GM18508 (cell line): ENCODE data around the gene SERINC5.

Experiments
- ATAC-seq: cut with Tn5 transposase; IDR thresholded peaks from one replicate; pipeline ENCODE4 v1.9.1; 2021; ENCODE audit warnings: moderate number of reproducible peaks; ENCODE audit not compliant: insufficient read depth, unreplicated experiment

Gene SERINC5

GRCh38 chr5:80231243-80231642 is 24.6 kb downstream of the SERINC5 start:
- ATAC-seq = no peak

DNA sequence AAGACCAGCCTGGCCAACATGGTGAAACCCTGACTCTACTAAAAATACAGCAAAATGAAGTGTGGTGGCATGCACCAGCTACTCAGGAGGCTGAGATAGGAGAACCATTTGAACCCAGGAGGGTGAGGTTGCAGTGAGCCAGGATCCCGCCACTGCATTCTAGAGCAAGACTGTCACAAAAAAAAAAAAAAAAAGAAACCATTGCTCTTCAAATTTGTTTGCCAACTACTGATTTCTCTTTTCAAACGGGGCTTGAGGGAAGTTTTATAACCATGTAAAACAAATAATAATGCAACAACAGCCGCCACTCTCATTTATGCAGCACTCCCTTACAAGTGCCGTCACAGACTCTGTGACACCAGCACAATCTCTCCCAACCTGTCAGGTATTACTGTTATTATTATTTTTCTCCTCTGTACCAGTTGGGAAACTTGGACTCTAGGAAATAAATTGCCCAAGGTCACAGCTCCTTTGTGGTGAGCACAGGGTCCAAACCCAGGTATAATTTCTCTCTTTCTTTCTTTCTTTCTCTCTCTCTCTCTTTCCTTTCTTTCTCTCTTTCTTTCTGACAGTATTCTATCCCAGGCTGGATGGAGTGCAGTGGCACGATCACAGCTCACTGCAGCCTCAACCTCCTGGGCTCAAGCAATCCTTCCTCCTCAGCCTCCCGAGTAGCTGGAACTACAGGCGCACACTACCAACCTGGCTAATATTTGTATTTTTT is 25.4 kb downstream of the SERINC5 start:
- ATAC-seq = no peak

GRCh38 chr5:80229902-80230255 is 26.0 kb downstream of the SERINC5 start:
- no peak for ATAC-seq

GRCh38 chr5:80227979-80228596 is 27.8 kb downstream of the SERINC5 start:
- ATAC-seq = no peak

- no peak for ATAC-seq
Measured at GRCh38 chr5:80225934-80226326, 29.9 kb downstream of the SERINC5 start.

- no peak for ATAC-seq
Measured at GRCh38 chr5:80225189-80225933, 30.5 kb downstream of the SERINC5 start.

DNA sequence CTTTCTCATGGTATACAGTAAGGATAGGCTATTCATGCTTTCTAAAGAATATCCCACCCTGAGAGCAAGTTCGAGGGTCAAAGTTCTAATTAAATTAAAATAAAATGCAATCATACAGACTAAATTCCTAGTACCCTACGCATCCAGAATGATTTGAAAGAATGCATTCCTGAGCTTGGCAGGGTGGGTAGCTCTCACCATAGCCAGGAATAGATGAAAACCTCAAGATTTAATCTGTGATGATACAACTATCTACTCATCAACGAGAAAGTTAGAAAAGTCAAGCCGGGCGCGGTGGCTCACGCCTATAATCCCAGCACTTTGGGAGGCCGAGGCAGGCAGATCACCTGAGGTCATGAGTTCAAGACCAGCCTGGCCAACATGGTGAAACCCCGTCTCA is 32.3 kb downstream of the SERINC5 start:
- no peak for ATAC-seq

- no peak for ATAC-seq
Measured at GRCh38 chr5:80220245-80220897, 35.5 kb downstream of the SERINC5 start.

DNA sequence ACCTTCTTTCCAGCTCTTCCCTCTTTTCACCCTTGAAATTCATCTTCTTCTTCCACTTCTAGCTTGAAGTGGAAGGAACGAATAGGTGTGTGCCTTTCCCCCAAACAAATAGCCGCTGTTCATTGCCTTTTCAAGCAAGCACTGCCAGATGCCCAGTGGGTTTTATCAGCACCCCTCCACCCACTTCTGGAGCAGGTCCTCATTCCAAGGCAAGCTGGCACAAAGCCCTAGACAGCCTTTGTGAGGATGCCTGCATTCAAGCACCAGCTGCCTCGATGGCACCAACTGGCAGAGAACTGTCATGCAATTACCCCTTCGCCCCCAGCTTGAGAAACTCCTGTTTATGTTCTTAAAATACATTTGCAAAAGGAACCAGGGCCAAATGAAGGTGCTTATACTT is 36.5 kb downstream of the SERINC5 start:
- no peak for ATAC-seq

DNA sequence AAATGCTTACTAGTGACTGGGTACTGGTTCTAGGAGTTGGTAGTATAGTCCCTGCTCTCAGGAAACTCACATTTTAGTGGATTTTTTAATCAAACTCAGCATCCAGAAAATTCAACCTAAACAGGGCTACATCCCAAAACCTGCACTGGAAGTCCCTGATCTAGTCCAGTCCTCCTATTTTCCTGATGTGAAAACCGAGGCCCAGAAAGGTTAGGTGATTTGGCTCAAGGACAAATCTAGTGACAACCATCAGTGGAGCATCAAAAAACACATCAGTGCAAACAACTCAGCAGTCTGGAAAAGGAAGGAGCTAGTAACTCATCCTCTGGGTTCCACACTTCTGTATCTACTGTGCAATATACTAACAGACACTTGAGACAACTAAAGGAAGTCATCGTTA is 38.2 kb downstream of the SERINC5 start:
- no peak for ATAC-seq

GRCh38 chr5:80216753-80217596 is 38.9 kb downstream of the SERINC5 start:
- ATAC-seq = no peak

DNA sequence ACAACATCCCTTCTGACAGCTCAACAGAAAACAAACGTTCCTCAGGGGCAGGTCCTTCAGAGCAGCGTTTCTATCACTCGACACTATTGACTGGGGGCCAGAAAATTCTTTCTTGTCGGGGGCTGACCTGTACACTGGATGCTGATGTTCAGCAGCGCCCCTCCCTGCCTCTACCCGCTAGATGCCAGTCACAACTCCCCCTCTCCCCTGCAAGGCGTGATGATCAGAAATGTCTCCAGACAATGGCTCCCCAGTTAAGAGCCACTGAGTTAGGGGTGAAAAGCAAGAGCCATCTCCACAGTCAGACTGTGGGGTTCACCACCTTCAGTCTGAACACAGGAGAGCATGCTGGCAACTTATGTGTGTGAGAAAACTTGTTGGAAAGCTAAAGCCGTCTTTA is 39.8 kb downstream of the SERINC5 start:
- ATAC-seq = no peak

- ATAC-seq = no peak
Measured at GRCh38 chr5:80215523-80215922, 40.3 kb downstream of the SERINC5 start.

- ATAC-seq = no peak
Measured at GRCh38 chr5:80213466-80213865, 42.4 kb downstream of the SERINC5 start.

GRCh38 chr5:80212171-80212667 is 43.6 kb downstream of the SERINC5 start:
- ATAC-seq = no peak

- ATAC-seq = no peak
Measured at GRCh38 chr5:80211327-80211726, 44.5 kb downstream of the SERINC5 start.

DNA sequence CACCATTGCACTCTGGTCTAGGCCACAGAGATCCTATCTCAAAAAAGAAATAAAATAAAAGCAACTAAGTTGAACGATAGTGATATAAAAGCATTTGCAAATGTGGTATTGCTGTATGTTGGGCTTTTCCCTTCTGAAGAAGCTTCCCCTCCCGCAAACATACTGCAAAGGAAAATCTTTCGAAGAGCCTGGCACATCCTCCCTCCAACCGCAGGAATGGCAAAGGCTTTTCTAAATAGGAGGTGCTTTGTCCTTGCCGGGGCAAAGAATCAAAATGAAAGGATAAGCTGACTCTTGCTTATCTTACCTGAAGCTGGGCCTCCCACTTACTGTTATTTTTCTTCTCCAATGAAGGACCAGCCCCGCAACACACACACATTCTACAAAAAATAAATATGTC is 45.8 kb downstream of the SERINC5 start:
- ATAC-seq = no peak

DNA sequence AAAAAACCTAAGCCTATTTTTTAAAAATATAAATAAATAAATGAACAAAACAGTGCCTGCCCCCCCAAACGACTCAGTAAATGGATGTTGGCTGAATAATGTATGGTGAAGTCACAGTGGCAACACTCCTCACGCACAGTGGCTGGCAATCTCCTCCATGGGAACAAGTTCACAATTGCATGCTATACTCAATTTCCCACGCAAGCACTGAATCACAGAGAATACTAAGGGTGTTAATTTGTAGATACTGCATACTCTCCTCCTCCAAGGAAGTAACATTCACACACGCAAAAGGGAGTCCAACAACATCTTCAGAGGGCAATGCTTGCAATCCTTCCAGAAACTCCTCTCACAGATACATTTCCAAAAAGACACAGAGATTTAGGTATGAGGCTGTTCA is 47.5 kb downstream of the SERINC5 start:
- no peak for ATAC-seq

GRCh38 chr5:80207832-80208231 is 48.0 kb downstream of the SERINC5 start:
- ATAC-seq = no peak

GRCh38 chr5:80206282-80206681 is 49.6 kb downstream of the SERINC5 start:
- ATAC-seq = no peak
